Suprapubic skin (tissue), 4 donors: Measurements from ENCODE around the gene TRIM71. TPM values are rescaled to one million over a fixed set of nuclear protein-coding genes. Genes with fewer than 3 reads are reported as not detected.

Source experiments
- DNase-seq, 2 donors: peaks; one replicate each; pipeline ENCODE4 v3.0.0-alpha.2; 2019; ENCODE audit warnings: low spot score in 2 of 2
- H3K27ac ChIP-seq: fragments of 200-600 bp; sonication (generic); one replicate; pipeline ENCODE4 v1.5.1; 2019
- H3K27me3 ChIP-seq: fragments of 200-600 bp; sonication (generic); one replicate; pipeline ENCODE4 v1.5.1; 2019
- H3K36me3 ChIP-seq: fragments of 200-600 bp; sonication (generic); one replicate; pipeline ENCODE4 v1.5.1; 2019
- H3K4me1 ChIP-seq: fragments of 200-600 bp; sonication (generic); one replicate; pipeline ENCODE4 v1.5.1; 2019
- H3K4me3 ChIP-seq: fragments of 200-600 bp; sonication (generic); one replicate; pipeline ENCODE4 v1.5.1; 2019; ENCODE audit warnings: mild to moderate bottlenecking
- H3K9me3 ChIP-seq: fragments of 200-600 bp; sonication (generic); one replicate; pipeline ENCODE4 v1.5.1; 2019
- CTCF ChIP-seq, 2 donors: fragments of 200-600 bp in 1 of 2; fragments of 450-650 bp in 1 of 2; sonication (generic) in 1 of 2; IDR thresholded peaks; one replicate each; pipeline ENCODE4 v1.5.1; 2016 to 2019; ENCODE audit warnings: antibody characterized with exemption in 2 of 2, mild to moderate bottlenecking in 1 of 2, moderate library complexity in 1 of 2
- EP300 ChIP-seq: sonication (generic); formaldehyde crosslinking; IDR thresholded peaks from one replicate; pipeline ENCODE4 v1.6.1; 2017; ENCODE audit warnings: antibody characterized with exemption
- POLR2A ChIP-seq, 2 donors: fragments of 450-650 bp; IDR thresholded peaks; one replicate each; pipeline ENCODE4 v1.6.1; 2017; ENCODE audit warnings: antibody characterized with exemption in 2 of 2, mild to moderate bottlenecking in 2 of 2, moderate library complexity in 2 of 2
- POLR2AphosphoS5 ChIP-seq, 3 donors: sonication (generic); formaldehyde crosslinking; IDR thresholded peaks; one replicate each; pipeline ENCODE4 v1.6.1; 2017; ENCODE audit warnings: antibody characterized with exemption in 3 of 3
- WGBS: methylation state at CpG from one replicate; pipeline ENCODE4 v1.1.5; 2018; 5-methylcytosine and 5-hydroxymethylcytosine counted together
- total RNA-seq, 4 donors: library from RNA; depleted of rRNA; stranded (reverse); fragments of >200 nt; gene quantifications; one replicate each; pipeline ENCODE4 v1.1.0, GENCODE V29; 2016

Gene TRIM71
- total RNA-seq, 4 donors from 2014 or later: not detected

- TF ChIP-seq CTCF (IDR thresholded peaks at IDR 0.05) (no peak), EP300 (no peak), POLR2AphosphoS5 (IDR thresholded peaks at IDR 0.05) (no peak), POLR2A (IDR thresholded peaks at IDR 0.05) (no peak)
- WGBS: 90% methylated on average over 4 of the region's 4 CpGs
- H3K4me1 ChIP-seq: no peaks in the 10 kb centered on the region
Observed at GRCh38 chr3:32831062-32831461, 13.3 kb downstream of the TRIM71 start.

GRCh38 chr3:32831791-32832190, 14.0 kb downstream of the TRIM71 start:
- H3K27me3 ChIP-seq: peaks cover 38% of the 10 kb centered on the region

More at GRCh38 chr3:32831062-32831461, 13.3 kb downstream of the TRIM71 start:
- no peak overlapping the region for H3K4me3 ChIP-seq
- DNase-seq: no peak
- no peak overlapping the region for H3K27ac ChIP-seq
- H3K9me3 ChIP-seq: no peaks in the 10 kb centered on the region
- no peaks in the 10 kb centered on the region for H3K36me3 ChIP-seq
- H3K27me3 ChIP-seq: peaks cover 33% of the 10 kb centered on the region

DNA sequence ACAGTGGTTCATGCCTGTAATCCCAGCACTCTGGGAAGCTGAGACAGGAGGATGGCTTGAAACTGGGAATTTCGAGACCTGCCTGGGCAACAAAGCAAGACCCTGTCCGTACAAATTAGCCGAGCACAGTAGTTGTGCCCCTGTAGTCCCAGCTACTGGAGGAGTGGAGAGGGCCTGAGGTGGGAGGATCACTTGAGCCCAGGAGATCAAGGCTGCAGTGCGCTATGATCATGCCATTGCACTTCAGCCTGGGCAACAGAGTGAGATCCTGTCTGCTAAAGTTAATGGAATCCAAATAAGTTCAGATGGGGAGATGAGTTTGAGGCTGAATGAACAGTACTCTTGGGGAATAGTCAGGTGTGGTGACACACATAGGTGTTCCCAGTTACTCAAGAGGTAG, 14.4 kb downstream of the TRIM71 start:
- no peaks in the 10 kb centered on the region for H3K36me3 ChIP-seq
- H3K9me3 ChIP-seq: no peaks in the 10 kb centered on the region
- WGBS: 98% methylated on average over 4 of the region's 4 CpGs
- H3K4me1 ChIP-seq: no peaks in the 10 kb centered on the region
- no peak for DNase-seq
- H3K27me3 ChIP-seq: peaks cover 38% of the 10 kb centered on the region
- H3K4me3 ChIP-seq: no peak overlapping the region
- no peak for TF ChIP-seq POLR2A (IDR thresholded peaks at IDR 0.05)
- no peak for TF ChIP-seq CTCF (IDR thresholded peaks at IDR 0.05)
- no peak for TF ChIP-seq EP300
- TF ChIP-seq POLR2AphosphoS5 (IDR thresholded peaks at IDR 0.05): no peak
- H3K27ac ChIP-seq: no peak overlapping the region

More at GRCh38 chr3:32831791-32832190, 14.0 kb downstream of the TRIM71 start:
- Histone ChIP-seq H3K4me3 (no peak overlapping the region), H3K9me3 (no peaks in the 10 kb centered on the region), H3K4me1 (no peaks in the 10 kb centered on the region), H3K36me3 (no peaks in the 10 kb centered on the region), H3K27ac (no peak overlapping the region)
- no peak for TF ChIP-seq EP300
- TF ChIP-seq CTCF (IDR thresholded peaks at IDR 0.05): no peak
- TF ChIP-seq POLR2AphosphoS5 (IDR thresholded peaks at IDR 0.05): no peak
- no peak for TF ChIP-seq POLR2A (IDR thresholded peaks at IDR 0.05)
- DNase-seq: no peak
- 57% methylated on average over 2 of the region's 2 CpGs for WGBS

DNA sequence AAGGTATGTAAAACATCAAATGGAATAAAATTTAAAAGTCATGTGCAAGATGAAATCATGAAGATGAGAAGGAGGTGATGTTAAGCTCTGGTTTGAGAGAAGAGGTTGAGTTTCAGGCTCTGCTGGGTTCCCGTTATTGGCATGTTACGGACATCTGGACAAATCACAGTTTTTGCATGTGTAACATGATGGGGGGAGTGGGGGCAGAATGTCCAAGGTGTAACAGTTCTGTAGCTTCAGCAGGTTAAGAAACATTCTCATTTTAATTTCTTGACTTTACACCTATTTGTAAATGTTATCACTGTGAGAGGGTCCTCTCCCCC, 17.2 kb downstream of the TRIM71 start:
- no peaks in the 10 kb centered on the region for H3K9me3 ChIP-seq
- H3K36me3 ChIP-seq: no peaks in the 10 kb centered on the region
- H3K4me1 ChIP-seq: no peaks in the 10 kb centered on the region
- H3K27ac ChIP-seq: no peak overlapping the region
- TF ChIP-seq CTCF (IDR thresholded peaks at IDR 0.05) (no peak), EP300 (no peak), POLR2A (IDR thresholded peaks at IDR 0.05) (no peak), POLR2AphosphoS5 (IDR thresholded peaks at IDR 0.05) (no peak)
- DNase-seq: no peak
- WGBS: 99% methylated on average over 2 of the region's 2 CpGs
- H3K27me3 ChIP-seq: peaks cover 42% of the 10 kb centered on the region
- no peak overlapping the region for H3K4me3 ChIP-seq

DNA sequence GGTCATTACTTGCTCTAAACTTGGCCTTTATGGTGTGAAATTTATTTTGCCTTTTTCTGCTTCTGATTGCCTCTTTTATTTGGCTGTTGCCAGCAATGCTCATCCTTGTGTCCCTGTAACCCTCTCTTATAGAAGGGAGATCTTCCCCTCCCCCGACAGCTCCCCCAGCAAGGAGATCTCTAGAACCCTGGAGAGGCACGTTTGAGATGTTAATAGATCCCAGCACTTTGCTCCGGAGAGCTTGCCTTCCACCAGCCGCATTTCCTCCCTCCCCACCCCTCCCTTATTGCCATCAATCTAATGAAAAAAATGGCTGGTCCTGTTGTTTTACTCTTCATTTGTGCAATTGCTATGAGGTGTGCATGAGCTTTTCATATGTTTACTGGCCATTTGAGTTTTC, 18.2 kb downstream of the TRIM71 start:
- 63% methylated on average over 4 of the region's 4 CpGs for WGBS
- TF ChIP-seq CTCF (IDR thresholded peaks at IDR 0.05) (no peak), EP300 (no peak), POLR2AphosphoS5 (IDR thresholded peaks at IDR 0.05) (no peak), POLR2A (IDR thresholded peaks at IDR 0.05) (no peak)
- H3K4me3 ChIP-seq: no peak overlapping the region
- H3K27ac ChIP-seq: no peak overlapping the region
- no peaks in the 10 kb centered on the region for H3K36me3 ChIP-seq
- H3K27me3 ChIP-seq: peaks cover 48% of the 10 kb centered on the region
- no peaks in the 10 kb centered on the region for H3K4me1 ChIP-seq
- no peaks in the 10 kb centered on the region for H3K9me3 ChIP-seq
- DNase-seq: no peak
